K562 (cell line): ENCODE results near the gene MMP19. TPM values are rescaled to one million over a fixed set of nuclear protein-coding genes. Genes with fewer than 3 reads are reported as not detected.

Source experiments
- CAMTA2 ChIP-seq: fragments of 250-450 bp; sonication (Bioruptor Pico); conservative IDR thresholded peaks from 2 replicates; pipeline ENCODE4 v1.5.1; 2022
- MAZ ChIP-seq, 2 experiments: fragments of 450-650 bp in 1 of 2; sonication (generic) in 1 of 2; formaldehyde crosslinking; IDR thresholded peaks in 1 of 2; conservative IDR thresholded peaks in 1 of 2; 2 replicates each; pipeline versions ENCODE4 v1.4.0 to v1.5.0; 2020; ENCODE audit warnings: mild to moderate bottlenecking in 1 of 2, missing genetic modification reagents in 1 of 2
- MYC ChIP-seq, 2 experiments: fragments of 250-450 bp in 1 of 2; sonication (Bioruptor Pico) in 1 of 2; IDR thresholded peaks; 2 replicates each; pipeline versions ENCODE4 v1.5.1 to v1.6.1; 2012 to 2021; ENCODE audit warnings: low read depth in 2 of 2, borderline replicate concordance in 1 of 2, improper control_type of control experiment in 1 of 2, low read length in 1 of 2, mild to moderate bottlenecking in 1 of 2, moderate library complexity in 1 of 2
- NFRKB ChIP-seq: fragments of 450-650 bp; IDR thresholded peaks from 2 replicates; pipeline ENCODE4 v1.6.1; 2016; ENCODE audit warnings: low read depth
- NONO ChIP-seq, 2 experiments: fragments of 200-400 bp in 1 of 2; fragments of 450-650 bp in 1 of 2; formaldehyde crosslinking in 1 of 2; IDR thresholded peaks; 2 replicates each; pipeline ENCODE4 v1.6.1; 2017; ENCODE audit warnings: low read depth in 2 of 2, mild to moderate bottlenecking in 2 of 2, moderate library complexity in 2 of 2, low read length in 1 of 2
- SMARCC2 ChIP-seq: fragments of 450-650 bp; IDR thresholded peaks from 2 replicates; pipeline ENCODE4 v1.6.1; 2017; ENCODE audit warnings: antibody characterized with exemption, moderate library complexity, mild to moderate bottlenecking, low read depth
- TCF7L2 ChIP-seq: fragments of 150-350 bp; IDR thresholded peaks from 2 replicates; pipeline ENCODE4 v1.6.1; 2016; ENCODE audit warnings: low read depth, mild to moderate bottlenecking, low read length, moderate library complexity
- ZNF561 ChIP-seq: fragments of 450-650 bp; formaldehyde crosslinking; conservative IDR thresholded peaks from 2 replicates; pipeline ENCODE4 v1.4.0; 2020; ENCODE audit warnings: mild to moderate bottlenecking, moderate library complexity
- ZNF699 ChIP-seq: fragments of 250-450 bp; sonication (Bioruptor Pico); IDR thresholded peaks from 2 replicates; pipeline ENCODE4 v1.8.0; 2021; ENCODE audit warnings: mild to moderate bottlenecking, moderate library complexity; ENCODE audit not compliant: insufficient replicate concordance
- ZNF75A ChIP-seq: fragments of 450-650 bp; formaldehyde crosslinking; IDR thresholded peaks from 2 replicates; pipeline ENCODE4 v1.4.0; 2020; ENCODE audit warnings: mild to moderate bottlenecking
- polyA plus RNA-seq, 8 experiments: library from polyadenylated mRNA; depleted of rRNA in 4 of 8; stranded (reverse) in 5 of 8; unstranded in 3 of 8; fragments of >200 nt; fragmentation: Nextera tagmentation in 2 of 8; fragmentation: Illumina TruSeq in 1 of 8; extraction: Ambion mirVana in 2 of 8; extraction: Trizol in 1 of 8; gene quantifications; 2 replicates each; pipeline versions ENCODE4 v1.2.1 to v1.2.3, GENCODE V29; 2011 to 2014; ENCODE audit warnings: inconsistent platforms in 1 of 8, missing spikeins in 1 of 8
- total RNA-seq, 7 experiments: library from RNA; depleted of rRNA in 6 of 7; stranded (reverse); fragments of >200 nt in 6 of 7; fragmentation: Illumina TruSeq in 2 of 7; extraction: Trizol in 2 of 7; gene quantifications; 2 replicates each; pipeline versions ENCODE4 v1.2.1 to v1.2.3, GENCODE V29; 2011 to 2021; ENCODE audit warnings: low replicate concordance in 1 of 7
- TF ChIP-seq, protein P1 (sequence below): fragments of 450-650 bp; IDR thresholded peaks from 2 replicates; pipeline ENCODE4 v1.6.1; 2018; ENCODE audit not compliant: partially characterized antibody
- TF ChIP-seq, protein P2 (sequence below): fragments of 250-450 bp; sonication (Bioruptor Pico); IDR thresholded peaks from 2 replicates; pipeline ENCODE4 v1.5.0; 2022; ENCODE audit warnings: mild to moderate bottlenecking
- TF ChIP-seq, protein P3 (sequence below): fragments of 450-650 bp; IDR thresholded peaks from 2 replicates; pipeline ENCODE4 v1.6.1; 2018; ENCODE audit warnings: mild to moderate bottlenecking, low read depth; ENCODE audit not compliant: partially characterized antibody
- TF ChIP-seq, protein P4 (sequence below): fragments of 200-800 bp; sonication (Bioruptor generic); IDR thresholded peaks from 2 replicates; pipeline ENCODE4 v1.6.1; 2017; ENCODE audit warnings: missing genetic modification characterization, missing compliant biosample characterization
- TF ChIP-seq, protein P5 (sequence below): sonication (generic); formaldehyde crosslinking; IDR thresholded peaks from 2 replicates; pipeline ENCODE4 v1.8.0; 2023; ENCODE audit warnings: mild to moderate bottlenecking, missing genetic modification reagents

Gene MMP19
- total and polyA plus RNA-seq, 9 of the 15 experiments (the other 6 are each of a cell fraction or from before 2014, with no cell fraction given) = 0.14 to 1.6 (median 0.66) TPM

DNA sequence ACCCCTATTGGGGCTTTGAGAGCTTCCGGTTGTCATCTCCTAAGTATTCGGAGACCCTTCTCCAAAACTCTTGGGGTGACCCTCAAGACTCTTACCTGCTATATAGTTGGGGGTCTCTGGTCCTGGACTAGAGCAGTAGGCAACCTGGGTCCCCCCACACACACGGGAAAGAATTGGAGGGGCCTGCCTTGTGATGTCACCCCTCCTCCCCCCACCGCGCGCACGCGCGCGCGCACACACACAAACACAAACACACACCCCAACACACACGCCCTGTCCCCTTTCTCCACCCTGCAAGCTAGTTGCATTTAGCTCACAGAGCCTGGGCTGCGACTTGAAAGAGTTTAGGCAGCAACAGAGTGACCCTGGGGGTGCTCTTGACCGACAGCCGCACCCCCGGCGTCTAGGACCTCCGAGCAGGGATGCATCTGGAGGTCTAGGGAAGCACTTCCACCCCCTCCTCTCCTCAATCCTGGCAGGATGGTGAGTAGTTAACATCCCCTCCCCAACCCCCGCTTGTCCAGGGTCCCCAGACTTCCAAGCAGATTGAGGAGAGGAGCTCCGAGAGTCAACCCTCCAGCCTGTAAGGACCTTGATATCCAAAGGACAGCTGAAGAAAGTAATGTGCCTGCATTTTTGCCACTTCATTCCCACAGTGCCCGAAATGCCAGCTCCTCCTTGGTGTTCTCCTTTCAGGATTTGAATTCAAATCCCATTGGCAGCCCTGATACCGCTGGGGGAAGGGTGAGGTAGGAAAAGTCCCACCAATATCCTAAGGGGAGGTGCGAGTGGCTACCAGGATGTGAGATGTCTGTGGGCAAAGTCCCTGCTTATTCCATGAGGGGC lies 11.9 kb downstream of the MMP19 start (continued):
- TF ChIP-seq MAZ (CRISPR knock-in tag; conservative IDR thresholded peaks at IDR 0.05 in 1 of 2, IDR thresholded peaks at IDR 0.05 in 1 of 2) (peak in 1 of 2 experiments; percentile 43; a peak in 1 of 4 replicates), ZNF75A (CRISPR knock-in tag) (no peak), SMARCC2 (no peak), ZNF561 (CRISPR knock-in tag) (no peak), MYC (IDR thresholded peaks at IDR 0.05; ENCODE audit: low read depth, low read length) (peak; percentile 48; the same call in 1 of the 2 replicates), MYC (CRISPR knock-in tag; IDR thresholded peaks at IDR 0.05; ENCODE audit: borderline replicate concordance, low read depth) (no peak), CAMTA2 (CRISPR knock-in tag) (0 out of 2 replicates have a peak, but pooled peaks have one; percentile 38), NFRKB (no peak), ZNF699 (CRISPR knock-in tag) (no peak), NONO (IDR thresholded peaks at IDR 0.05; ENCODE audit: low read depth in 2 of 2, low read length in 1 of 2) (peak in 1 of 2 experiments; percentile 98; a peak in 2 of 4 replicates), TCF7L2 (peak; percentile 86)
- TF ChIP-seq, protein P1, sequence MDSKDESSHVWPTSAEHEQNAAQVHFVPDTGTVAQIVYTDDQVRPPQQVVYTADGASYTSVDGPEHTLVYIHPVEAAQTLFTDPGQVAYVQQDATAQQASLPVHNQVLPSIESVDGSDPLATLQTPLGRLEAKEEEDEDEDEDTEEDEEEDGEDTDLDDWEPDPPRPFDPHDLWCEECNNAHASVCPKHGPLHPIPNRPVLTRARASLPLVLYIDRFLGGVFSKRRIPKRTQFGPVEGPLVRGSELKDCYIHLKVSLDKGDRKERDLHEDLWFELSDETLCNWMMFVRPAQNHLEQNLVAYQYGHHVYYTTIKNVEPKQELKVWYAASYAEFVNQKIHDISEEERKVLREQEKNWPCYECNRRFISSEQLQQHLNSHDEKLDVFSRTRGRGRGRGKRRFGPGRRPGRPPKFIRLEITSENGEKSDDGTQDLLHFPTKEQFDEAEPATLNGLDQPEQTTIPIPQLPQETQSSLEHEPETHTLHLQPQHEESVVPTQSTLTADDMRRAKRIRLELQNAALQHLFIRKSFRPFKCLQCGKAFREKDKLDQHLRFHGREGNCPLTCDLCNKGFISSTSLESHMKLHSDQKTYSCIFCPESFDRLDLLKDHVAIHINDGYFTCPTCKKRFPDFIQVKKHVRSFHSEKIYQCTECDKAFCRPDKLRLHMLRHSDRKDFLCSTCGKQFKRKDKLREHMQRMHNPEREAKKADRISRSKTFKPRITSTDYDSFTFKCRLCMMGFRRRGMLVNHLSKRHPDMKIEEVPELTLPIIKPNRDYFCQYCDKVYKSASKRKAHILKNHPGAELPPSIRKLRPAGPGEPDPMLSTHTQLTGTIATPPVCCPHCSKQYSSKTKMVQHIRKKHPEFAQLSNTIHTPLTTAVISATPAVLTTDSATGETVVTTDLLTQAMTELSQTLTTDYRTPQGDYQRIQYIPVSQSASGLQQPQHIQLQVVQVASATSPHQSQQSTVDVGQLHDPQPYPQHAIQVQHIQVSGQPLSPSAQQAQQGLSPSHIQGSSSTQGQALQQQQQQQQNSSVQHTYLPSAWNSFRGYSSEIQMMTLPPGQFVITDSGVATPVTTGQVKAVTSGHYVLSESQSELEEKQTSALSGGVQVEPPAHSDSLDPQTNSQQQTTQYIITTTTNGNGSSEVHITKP = peak; percentile 99
- TF ChIP-seq, protein P2, sequence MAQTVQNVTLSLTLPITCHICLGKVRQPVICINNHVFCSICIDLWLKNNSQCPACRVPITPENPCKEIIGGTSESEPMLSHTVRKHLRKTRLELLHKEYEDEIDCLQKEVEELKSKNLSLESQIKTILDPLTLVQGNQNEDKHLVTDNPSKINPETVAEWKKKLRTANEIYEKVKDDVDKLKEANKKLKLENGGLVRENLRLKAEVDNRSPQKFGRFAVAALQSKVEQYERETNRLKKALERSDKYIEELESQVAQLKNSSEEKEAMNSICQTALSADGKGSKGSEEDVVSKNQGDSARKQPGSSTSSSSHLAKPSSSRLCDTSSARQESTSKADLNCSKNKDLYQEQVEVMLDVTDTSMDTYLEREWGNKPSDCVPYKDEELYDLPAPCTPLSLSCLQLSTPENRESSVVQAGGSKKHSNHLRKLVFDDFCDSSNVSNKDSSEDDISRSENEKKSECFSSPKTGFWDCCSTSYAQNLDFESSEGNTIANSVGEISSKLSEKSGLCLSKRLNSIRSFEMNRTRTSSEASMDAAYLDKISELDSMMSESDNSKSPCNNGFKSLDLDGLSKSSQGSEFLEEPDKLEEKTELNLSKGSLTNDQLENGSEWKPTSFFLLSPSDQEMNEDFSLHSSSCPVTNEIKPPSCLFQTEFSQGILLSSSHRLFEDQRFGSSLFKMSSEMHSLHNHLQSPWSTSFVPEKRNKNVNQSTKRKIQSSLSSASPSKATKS (CRISPR knock-in tag) = no peak
- TF ChIP-seq, protein P3, sequence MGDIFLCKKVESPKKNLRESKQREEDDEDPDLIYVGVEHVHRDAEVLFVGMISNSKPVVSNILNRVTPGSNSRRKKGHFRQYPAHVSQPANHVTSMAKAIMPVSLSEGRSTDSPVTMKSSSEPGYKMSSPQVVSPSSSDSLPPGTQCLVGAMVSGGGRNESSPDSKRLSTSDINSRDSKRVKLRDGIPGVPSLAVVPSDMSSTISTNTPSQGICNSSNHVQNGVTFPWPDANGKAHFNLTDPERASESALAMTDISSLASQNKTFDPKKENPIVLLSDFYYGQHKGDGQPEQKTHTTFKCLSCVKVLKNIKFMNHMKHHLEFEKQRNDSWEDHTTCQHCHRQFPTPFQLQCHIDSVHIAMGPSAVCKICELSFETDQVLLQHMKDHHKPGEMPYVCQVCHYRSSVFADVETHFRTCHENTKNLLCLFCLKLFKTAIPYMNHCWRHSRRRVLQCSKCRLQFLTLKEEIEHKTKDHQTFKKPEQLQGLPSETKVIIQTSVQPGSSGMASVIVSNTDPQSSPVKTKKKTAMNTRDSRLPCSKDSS = no peak
- TF ChIP-seq, protein P4, sequence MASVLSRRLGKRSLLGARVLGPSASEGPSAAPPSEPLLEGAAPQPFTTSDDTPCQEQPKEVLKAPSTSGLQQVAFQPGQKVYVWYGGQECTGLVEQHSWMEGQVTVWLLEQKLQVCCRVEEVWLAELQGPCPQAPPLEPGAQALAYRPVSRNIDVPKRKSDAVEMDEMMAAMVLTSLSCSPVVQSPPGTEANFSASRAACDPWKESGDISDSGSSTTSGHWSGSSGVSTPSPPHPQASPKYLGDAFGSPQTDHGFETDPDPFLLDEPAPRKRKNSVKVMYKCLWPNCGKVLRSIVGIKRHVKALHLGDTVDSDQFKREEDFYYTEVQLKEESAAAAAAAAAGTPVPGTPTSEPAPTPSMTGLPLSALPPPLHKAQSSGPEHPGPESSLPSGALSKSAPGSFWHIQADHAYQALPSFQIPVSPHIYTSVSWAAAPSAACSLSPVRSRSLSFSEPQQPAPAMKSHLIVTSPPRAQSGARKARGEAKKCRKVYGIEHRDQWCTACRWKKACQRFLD (CRISPR knock-in tag) = no peak
- TF ChIP-seq, protein P5, sequence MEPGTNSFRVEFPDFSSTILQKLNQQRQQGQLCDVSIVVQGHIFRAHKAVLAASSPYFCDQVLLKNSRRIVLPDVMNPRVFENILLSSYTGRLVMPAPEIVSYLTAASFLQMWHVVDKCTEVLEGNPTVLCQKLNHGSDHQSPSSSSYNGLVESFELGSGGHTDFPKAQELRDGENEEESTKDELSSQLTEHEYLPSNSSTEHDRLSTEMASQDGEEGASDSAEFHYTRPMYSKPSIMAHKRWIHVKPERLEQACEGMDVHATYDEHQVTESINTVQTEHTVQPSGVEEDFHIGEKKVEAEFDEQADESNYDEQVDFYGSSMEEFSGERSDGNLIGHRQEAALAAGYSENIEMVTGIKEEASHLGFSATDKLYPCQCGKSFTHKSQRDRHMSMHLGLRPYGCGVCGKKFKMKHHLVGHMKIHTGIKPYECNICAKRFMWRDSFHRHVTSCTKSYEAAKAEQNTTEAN (CRISPR knock-in tag) = no peak
